Measurements from ENCODE around the gene TTK. TPM values are rescaled to one million over a fixed set of nuclear protein-coding genes. Genes with fewer than 3 reads are reported as not detected.
"Not testable (repeated sequence)": the region's sequence is repeated elsewhere in the genome, so short reads cannot be mapped to it uniquely, and the experiment has no call there.

The TTK gene
- polyA plus RNA-seq, 3 donors: not detected

GRCh38 chr6:80028589-80028988 lies 24.1 kb downstream of the TTK start:
- Mint-ChIP-seq H3K27ac (no peak overlapping the region), H3K4me3 (no peak overlapping the region), H3K9me3 (no peaks in the 10 kb centered on the region), H3K27me3 (ENCODE audit: low read depth in 3 of 3) (no peaks in the 10 kb centered on the region), H3K4me1 (peaks cover 7% of the 10 kb centered on the region), H3K36me3 (peaks cover 43 to 64% of the 10 kb centered on the region in 2 donors)
- no peak for DNase-seq
- H3K4me3 ChIP-seq (replicated peaks in 1 of 3; ENCODE audit: low read depth in 2 of 3, low read length in 3 of 3): no peak overlapping the region
- H3K79me2 ChIP-seq (ENCODE audit: insufficient read depth, low read length): no peaks in the 10 kb centered on the region
- no CpG with 5 or more reads among the region's 3 CpGs for WGBS (ENCODE audit: insufficient coverage)
- peaks cover 44 to 83% of the 10 kb centered on the region in 2 donors for H3K36me3 ChIP-seq (replicated peaks in 1 of 2; ENCODE audit: control insufficient read depth in 1 of 2, insufficient read depth in 2 of 2, low read length in 2 of 2)
- H3K27me3 ChIP-seq (ENCODE audit: control insufficient read depth in 2 of 2, insufficient read depth in 2 of 2, low read length in 2 of 2): no peaks in the 10 kb centered on the region
- H3K4me2 ChIP-seq (replicated peaks; ENCODE audit: extremely low read depth, low read length, poor library complexity, severe bottlenecking): no peak overlapping the region
- intact Hi-C loops (cut with micrococcal nuclease): no loop called here
- H3K4me1 ChIP-seq (ENCODE audit: control insufficient read depth in 1 of 2, insufficient read depth in 2 of 2, low read length in 2 of 2): peaks cover 0 to 3% of the 10 kb centered on the region in 2 donors
- H4K20me1 ChIP-seq (ENCODE audit: insufficient read depth, low read length): no peaks in the 10 kb centered on the region
- no peak overlapping the region for H3K9ac ChIP-seq (ENCODE audit: insufficient read depth, low read length, poor library complexity, severe bottlenecking)
- H2AFZ ChIP-seq (ENCODE audit: insufficient read depth, low read depth, low read length, poor library complexity, severe bottlenecking): no peak overlapping the region
- no peaks in the 10 kb centered on the region for H3K9me3 ChIP-seq (replicated peaks in 1 of 2; ENCODE audit: control insufficient read depth in 1 of 2, insufficient read depth in 1 of 2, low read length in 2 of 2)
- TF ChIP-seq, protein P1, sequence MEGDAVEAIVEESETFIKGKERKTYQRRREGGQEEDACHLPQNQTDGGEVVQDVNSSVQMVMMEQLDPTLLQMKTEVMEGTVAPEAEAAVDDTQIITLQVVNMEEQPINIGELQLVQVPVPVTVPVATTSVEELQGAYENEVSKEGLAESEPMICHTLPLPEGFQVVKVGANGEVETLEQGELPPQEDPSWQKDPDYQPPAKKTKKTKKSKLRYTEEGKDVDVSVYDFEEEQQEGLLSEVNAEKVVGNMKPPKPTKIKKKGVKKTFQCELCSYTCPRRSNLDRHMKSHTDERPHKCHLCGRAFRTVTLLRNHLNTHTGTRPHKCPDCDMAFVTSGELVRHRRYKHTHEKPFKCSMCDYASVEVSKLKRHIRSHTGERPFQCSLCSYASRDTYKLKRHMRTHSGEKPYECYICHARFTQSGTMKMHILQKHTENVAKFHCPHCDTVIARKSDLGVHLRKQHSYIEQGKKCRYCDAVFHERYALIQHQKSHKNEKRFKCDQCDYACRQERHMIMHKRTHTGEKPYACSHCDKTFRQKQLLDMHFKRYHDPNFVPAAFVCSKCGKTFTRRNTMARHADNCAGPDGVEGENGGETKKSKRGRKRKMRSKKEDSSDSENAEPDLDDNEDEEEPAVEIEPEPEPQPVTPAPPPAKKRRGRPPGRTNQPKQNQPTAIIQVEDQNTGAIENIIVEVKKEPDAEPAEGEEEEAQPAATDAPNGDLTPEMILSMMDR (IDR thresholded peaks at IDR 0.05): no peak
- no peak overlapping the region for H3K27ac ChIP-seq (ENCODE audit: low read depth in 1 of 2, low read length in 2 of 2)

DNA sequence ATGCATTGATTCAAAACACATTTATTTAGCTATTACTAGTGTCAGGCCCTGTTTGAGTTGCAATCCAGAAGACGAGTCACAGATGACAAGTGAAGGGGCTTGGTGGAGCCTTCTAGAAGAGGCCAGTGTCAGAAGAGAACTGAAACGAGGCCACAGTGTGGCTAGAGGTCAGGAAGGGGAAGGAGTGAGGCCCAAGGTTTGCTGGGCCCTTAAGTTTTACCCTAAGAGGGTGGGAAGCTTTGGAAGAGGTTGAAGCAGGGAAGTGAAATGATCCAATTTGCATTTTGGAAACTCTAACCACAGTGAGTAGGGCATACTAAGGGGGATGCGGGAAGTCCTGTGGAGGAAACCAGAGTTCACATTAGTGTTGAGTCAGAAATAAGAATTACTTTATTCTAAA lies 25.0 kb downstream of the TTK start:
- no peak overlapping the region for H3K4me3 Mint-ChIP-seq
- H3K4me1 Mint-ChIP-seq: peaks cover 7% of the 10 kb centered on the region
- TF ChIP-seq, protein P1 (IDR thresholded peaks at IDR 0.05): no peak
- Histone ChIP-seq H3K36me3 (replicated peaks in 1 of 2; ENCODE audit: control insufficient read depth in 1 of 2, insufficient read depth in 2 of 2, low read length in 2 of 2) (peaks cover 43 to 83% of the 10 kb centered on the region in 2 donors), H4K20me1 (ENCODE audit: insufficient read depth, low read length) (no peaks in the 10 kb centered on the region), H3K79me2 (ENCODE audit: insufficient read depth, low read length) (no peaks in the 10 kb centered on the region), H2AFZ (ENCODE audit: insufficient read depth, low read depth, low read length, poor library complexity, severe bottlenecking) (peak overlapping the region; percentile 66), H3K27me3 (ENCODE audit: control insufficient read depth in 2 of 2, insufficient read depth in 2 of 2, low read length in 2 of 2) (no peaks in the 10 kb centered on the region), H3K4me3 (replicated peaks in 1 of 3; ENCODE audit: low read depth in 2 of 3, low read length in 3 of 3) (no peak overlapping the region), H3K27ac (ENCODE audit: low read depth in 1 of 2, low read length in 2 of 2) (peak overlapping the region in 1 of 2 donors; percentile 57), H3K4me1 (ENCODE audit: control insufficient read depth in 1 of 2, insufficient read depth in 2 of 2, low read length in 2 of 2) (peaks cover 0 to 3% of the 10 kb centered on the region in 2 donors), H3K9me3 (replicated peaks in 1 of 2; ENCODE audit: control insufficient read depth in 1 of 2, insufficient read depth in 1 of 2, low read length in 2 of 2) (no peaks in the 10 kb centered on the region), H3K4me2 (replicated peaks; ENCODE audit: extremely low read depth, low read length, poor library complexity, severe bottlenecking) (no peak overlapping the region), H3K9ac (ENCODE audit: insufficient read depth, low read length, poor library complexity, severe bottlenecking) (no peak overlapping the region)
- WGBS (ENCODE audit: insufficient coverage): 0% methylated on average over 2 of the region's 3 CpGs
- peak in 1 of 3 donors; percentile 14 for DNase-seq
- H3K27me3 Mint-ChIP-seq (ENCODE audit: low read depth in 3 of 3): no peaks in the 10 kb centered on the region
- H3K36me3 Mint-ChIP-seq: peaks cover 46 to 63% of the 10 kb centered on the region in 2 donors
- H3K9me3 Mint-ChIP-seq: no peaks in the 10 kb centered on the region
- intact Hi-C loops (cut with micrococcal nuclease): no loop called here
- H3K27ac Mint-ChIP-seq: peak overlapping the region; percentile 16 to 87 (median 53)

- not testable (repeated sequence) for H4K20me1 ChIP-seq (ENCODE audit: insufficient read depth, low read length)
Measured at GRCh38 chr6:80048220-80048619, 43.8 kb downstream of the TTK start.

More at GRCh38 chr6:80048220-80048619, 43.8 kb downstream of the TTK start:
- Mint-ChIP-seq H3K9me3 (peaks cover 11 to 20% (median 12%) of the 10 kb centered on the region in 7 donors), H3K36me3 (peaks cover 25 to 65% of the 10 kb centered on the region in 2 donors)
- H3K27me3 Mint-ChIP-seq (ENCODE audit: low read depth in 3 of 3); H3K9me3 ChIP-seq (replicated peaks in 1 of 2; ENCODE audit: control insufficient read depth in 1 of 2, insufficient read depth in 1 of 2, low read length in 2 of 2); DNase-seq; H3K27ac Mint-ChIP-seq; H3K4me1 ChIP-seq (ENCODE audit: control insufficient read depth in 1 of 2, insufficient read depth in 2 of 2, low read length in 2 of 2); H3K4me2 ChIP-seq (replicated peaks; ENCODE audit: extremely low read depth, low read length, poor library complexity, severe bottlenecking); H2AFZ ChIP-seq (ENCODE audit: insufficient read depth, low read depth, low read length, poor library complexity, severe bottlenecking); H3K4me3 ChIP-seq (replicated peaks in 1 of 3; ENCODE audit: low read depth in 2 of 3, low read length in 3 of 3); H3K27me3 ChIP-seq (ENCODE audit: control insufficient read depth in 2 of 2, insufficient read depth in 2 of 2, low read length in 2 of 2); intact Hi-C loops (cut with micrococcal nuclease); H3K27ac ChIP-seq (ENCODE audit: low read depth in 1 of 2, low read length in 2 of 2); H3K4me1 Mint-ChIP-seq; H3K36me3 ChIP-seq (replicated peaks in 1 of 2; ENCODE audit: control insufficient read depth in 1 of 2, insufficient read depth in 2 of 2, low read length in 2 of 2); H3K79me2 ChIP-seq (ENCODE audit: insufficient read depth, low read length); H3K4me3 Mint-ChIP-seq; H3K9ac ChIP-seq (ENCODE audit: insufficient read depth, low read length, poor library complexity, severe bottlenecking): not testable (repeated sequence)
- no CpG with 5 or more reads among the region's 3 CpGs for WGBS (ENCODE audit: insufficient coverage)
